Dermis blood vessel endothelial cell (primary cell): ENCODE measurements around the gene CSMD2. TPM values are rescaled to one million over a fixed set of nuclear protein-coding genes. Genes with fewer than 3 reads are reported as not detected.
"Not testable (repeated sequence)": the region's sequence is repeated elsewhere in the genome, so short reads cannot be mapped to it uniquely, and the experiment has no call there.

Source experiments
- DNase-seq: peaks from one replicate; pipeline ENCODE4 v3.0.0; 2010
- total RNA-seq: library from RNA; depleted of rRNA; stranded (reverse); fragments of >200 nt; gene quantifications from 2 replicates; pipeline ENCODE4 v1.2.3, GENCODE V29; 2014

Gene CSMD2
- total RNA-seq, 1 donor from 2014 or later: under 0.01 TPM

DNA sequence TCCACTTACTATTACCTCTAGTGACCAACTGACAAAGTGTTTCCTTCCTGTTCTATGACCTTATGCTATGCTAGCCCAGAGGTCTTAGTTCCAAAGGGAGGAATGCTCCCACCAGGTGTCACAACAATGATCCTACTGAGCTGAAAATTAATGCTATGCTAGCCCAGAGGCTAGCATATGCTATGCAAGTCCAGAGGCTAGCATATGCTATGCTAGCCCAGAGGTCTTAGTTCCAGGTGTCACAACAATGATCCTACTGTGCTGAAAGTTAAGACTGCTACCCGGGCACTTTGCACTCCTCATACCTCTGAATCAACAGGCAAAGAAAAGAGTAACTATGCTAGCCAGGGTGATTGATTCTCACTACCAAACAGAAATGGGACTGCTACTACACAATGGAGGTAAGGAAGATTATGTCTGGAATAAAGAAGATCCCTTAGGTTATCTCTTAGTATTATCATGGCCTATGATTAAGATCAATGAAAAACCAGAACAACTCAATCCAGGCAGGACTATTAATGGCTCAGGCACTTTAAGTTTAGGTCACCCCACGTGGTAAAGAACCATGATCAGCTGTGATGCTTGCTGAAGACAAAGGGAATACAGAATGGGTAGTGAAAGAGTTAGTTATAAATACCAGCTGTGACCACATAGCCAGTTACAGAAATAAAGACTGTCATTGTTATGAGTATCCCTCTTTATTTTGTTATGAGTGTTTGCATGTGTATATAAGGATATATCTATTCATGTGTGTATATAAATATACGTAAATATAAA lies 114.1 kb downstream of the CSMD2 start:
- DNase-seq: no peak

DNA sequence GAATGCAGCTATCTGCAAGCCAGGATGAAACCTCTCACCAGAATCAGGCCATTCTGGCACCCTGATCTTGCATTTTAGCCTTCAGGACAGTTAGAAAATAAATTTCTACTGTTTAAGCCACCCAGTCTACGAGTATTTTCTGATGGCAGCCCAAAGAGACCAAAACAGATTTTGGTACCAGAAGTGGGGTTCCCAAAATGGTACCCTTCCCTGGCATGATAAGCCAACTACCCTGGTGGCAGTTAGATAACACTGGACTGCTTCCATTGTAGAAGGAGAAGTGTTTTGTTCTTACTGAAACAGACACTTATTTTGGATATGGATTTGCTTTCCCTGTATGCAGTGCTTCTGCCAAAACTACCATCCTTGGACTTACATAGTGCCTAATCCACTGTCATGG lies 115.0 kb downstream of the CSMD2 start:
- no peak for DNase-seq

GRCh38 chr1:34049477-34049876 lies 115.6 kb downstream of the CSMD2 start:
- DNase-seq: no peak

DNA sequence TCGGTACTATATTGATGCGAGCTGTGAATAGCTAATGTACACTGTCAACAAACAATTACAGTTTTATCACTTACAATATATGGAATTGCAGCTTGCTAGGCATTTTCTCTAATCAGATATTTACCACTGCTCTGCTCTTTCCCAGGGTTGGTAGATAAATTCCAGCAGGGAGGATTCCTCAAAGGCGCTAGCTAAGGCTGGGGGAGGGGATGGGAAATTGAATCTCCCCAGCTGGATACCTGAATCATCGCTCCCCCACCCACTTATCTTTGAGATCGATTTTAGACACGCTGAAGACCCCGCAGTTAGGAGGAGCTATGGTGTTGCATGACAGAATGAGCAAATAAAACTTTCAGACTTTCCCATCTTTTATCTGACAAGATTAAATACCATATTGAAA lies 127.2 kb downstream of the CSMD2 start:
- no peak for DNase-seq

DNA sequence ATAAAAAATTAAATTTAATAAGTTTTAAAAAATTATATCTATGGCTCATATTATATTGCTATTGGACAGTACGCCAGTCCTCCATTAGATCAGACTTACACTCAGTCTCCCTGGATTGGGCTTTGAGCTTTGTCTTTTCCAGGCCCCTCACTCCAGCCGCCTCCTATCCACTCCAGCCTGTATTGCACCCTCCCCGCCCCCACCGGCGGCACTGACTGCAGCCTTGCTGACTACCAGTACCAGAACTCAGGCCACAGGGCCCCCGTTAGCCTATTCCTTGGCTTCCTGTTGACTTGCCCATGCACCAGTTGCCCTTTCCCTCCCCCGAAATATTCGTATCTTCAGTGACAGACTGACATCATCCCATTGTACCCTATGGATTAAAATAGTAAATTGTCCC lies 127.9 kb downstream of the CSMD2 start:
- no peak for DNase-seq

DNA sequence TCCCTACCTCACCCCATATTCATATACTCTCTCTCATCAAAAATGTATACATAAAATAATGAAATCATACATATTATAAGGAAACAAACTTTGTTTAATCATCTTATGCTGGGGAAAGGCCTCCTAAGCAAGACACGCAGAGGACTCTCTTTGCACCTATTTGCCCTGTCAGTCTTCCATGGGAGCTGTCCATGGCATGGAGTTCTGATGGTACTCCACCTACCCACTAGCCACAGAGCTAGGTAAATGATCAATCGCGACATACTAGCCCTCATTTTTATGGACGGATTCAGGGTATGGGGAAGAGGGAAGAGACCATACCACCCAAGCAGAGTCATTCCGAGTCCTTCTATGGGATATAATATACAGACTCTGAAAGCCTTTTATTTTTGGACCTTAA lies 131.0 kb downstream of the CSMD2 start:
- DNase-seq: no peak

GRCh38 chr1:34029954-34030353 lies 135.1 kb downstream of the CSMD2 start:
- no peak for DNase-seq

DNA sequence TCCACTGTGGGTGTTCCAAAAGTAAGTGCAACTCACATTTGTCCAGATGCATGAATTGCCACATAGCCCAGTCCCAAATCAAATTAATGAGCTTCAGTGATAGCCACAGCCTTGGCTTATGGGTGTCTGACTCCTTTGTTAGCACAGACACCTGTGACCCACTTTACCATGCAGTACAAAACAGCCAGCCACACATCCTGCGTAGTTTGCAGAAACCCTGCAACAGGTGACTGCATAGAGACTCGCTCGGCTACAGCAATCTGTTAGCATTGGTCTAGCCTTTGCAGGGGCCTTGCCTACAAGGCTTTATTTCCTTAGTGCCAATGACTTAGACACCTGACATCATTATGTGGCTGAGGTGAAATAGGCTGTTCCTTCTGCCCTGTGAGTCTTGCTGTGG lies 135.5 kb downstream of the CSMD2 start:
- no peak for DNase-seq

GRCh38 chr1:34028381-34029055 lies 136.5 kb downstream of the CSMD2 start:
- no peak for DNase-seq

GRCh38 chr1:34025675-34026074 lies 139.4 kb downstream of the CSMD2 start:
- DNase-seq: no peak

GRCh38 chr1:34024485-34024884 lies 140.5 kb downstream of the CSMD2 start:
- no peak for DNase-seq

- no peak for DNase-seq
Observed at GRCh38 chr1:34019741-34020552, 145.1 kb downstream of the CSMD2 start.

GRCh38 chr1:34018285-34018684 lies 146.7 kb downstream of the CSMD2 start:
- DNase-seq: no peak

DNA sequence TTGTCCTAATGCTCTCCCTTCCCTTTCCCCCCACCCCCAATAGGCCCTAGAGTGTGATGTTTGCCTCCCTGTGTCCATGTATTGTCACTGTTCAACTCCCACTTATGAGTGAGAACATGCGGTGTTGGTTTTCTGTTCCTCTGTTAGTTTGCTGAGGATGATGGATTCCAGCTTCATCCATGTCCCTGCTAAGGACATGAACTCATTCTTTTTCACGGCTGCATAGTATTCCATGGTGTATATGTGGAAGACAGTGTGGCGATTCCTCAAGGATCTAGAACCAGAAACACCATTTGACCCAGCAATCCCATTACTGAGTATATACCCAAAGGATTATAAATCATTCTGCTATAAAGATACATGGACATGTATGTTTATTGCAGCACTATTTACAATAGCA lies 148.7 kb downstream of the CSMD2 start:
- not testable (repeated sequence) for DNase-seq

GRCh38 chr1:34013958-34014737 lies 150.9 kb downstream of the CSMD2 start:
- no peak for DNase-seq

- DNase-seq: no peak
Observed at GRCh38 chr1:34013136-34013535, 151.9 kb downstream of the CSMD2 start.

DNA sequence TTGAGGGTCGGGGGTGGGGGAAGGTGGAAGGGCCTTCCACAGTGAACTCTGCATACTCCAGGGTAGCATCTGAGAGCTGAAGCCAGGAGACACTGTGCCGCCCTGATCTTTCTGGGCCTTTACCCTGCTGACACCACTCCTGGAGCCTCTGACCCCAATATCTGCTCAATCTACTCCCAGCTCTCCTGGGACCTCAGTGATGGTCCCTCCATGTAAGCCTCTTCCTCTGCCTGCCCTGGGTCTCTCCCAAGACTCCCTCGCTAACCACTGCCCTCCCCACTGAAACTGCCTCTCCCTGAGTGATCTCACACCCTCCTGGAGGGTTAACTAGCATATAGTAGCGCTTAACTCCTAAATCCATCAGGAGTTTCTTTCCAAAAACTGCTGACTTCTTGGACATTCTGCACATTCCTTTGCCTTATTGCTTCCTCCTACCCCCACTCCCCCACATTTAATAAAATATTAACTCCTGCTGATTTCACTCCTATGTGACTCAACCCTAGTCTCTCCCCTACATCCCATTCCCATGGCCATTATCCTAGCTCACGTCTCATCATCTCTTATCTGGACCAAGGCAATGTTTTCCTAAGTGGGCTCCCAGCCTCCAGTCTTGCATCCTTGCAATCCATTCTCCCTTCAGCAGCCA lies 155.6 kb downstream of the CSMD2 start:
- no peak for DNase-seq

DNA sequence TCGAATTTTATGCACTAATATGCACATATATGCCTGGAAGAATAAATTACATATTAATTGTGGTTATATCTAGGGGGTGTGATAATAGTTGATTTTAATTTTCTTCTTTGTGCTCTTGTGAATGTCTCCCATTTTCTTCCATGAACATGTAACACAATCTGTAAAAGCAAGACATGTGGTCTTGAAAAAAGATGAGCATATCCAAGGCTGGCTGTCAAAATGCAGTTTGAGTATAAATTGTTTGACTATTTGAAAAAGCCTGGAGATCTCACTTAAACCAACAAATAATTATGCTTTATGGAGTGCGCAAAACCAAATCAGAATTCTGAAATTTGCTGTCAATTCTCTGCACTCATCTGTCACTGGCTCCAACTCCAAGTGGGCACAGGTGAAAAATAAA lies 157.3 kb downstream of the CSMD2 start:
- DNase-seq: no peak

GRCh38 chr1:34005309-34005708 lies 159.7 kb downstream of the CSMD2 start:
- no peak for DNase-seq

GRCh38 chr1:34002810-34003209 lies 162.2 kb downstream of the CSMD2 start:
- no peak for DNase-seq

DNA sequence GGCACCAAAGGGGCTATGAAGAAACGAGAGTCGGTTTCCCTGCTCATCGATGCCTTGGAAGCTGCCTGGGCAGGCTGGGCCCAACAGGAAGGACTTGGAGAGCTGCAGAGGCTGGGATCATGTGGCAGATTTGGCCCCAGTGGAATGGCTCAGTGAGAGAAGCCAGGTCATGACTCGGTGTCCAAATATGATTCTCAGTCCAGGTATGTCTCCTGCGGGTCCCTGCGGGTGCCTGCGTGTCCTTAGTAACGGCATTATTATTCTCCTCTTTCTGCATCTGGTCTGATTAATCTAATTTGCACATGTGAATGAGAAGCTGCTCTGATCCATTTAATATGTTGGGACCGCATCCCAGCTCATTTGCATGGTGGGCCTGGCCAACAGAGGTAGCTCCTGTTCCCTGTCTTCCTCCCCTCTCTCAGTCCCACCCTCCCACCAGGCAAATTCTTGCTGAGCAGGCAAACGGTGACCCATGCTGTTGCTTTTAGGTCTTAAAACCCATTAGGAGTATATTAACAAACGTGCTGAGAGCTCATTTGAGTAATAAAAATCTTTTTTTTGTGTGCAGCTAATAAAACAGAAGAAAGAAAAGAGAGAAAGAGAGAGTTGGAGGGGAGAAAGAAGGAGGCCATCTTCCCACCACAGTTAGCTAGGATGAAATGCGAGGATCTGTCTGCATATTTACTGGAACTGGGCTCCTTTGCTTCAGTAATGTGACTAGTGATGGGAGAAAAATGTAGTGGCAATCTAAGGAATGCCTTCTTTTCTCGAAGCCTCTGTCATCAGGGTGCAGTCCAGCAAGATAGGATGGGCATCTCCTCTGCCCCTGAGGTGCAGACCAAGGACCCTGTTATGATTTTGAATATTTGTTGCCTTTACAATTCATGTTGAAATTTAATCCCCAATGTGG lies 167.6 kb downstream of the CSMD2 start:
- DNase-seq: no peak
